HCT116 (cell line): ENCODE measurements around the gene SLC35E4. TPM values are rescaled to one million over a fixed set of nuclear protein-coding genes. Genes with fewer than 3 reads are reported as not detected.

ENCODE experiments used
- ATAC-seq: fragments of 200-7000 bp; cut with Tn5 transposase; 2 replicates; pipeline ENCODE4 v1.9.1; 2020; ENCODE audit warnings: mild to moderate bottlenecking, moderate library complexity
- BruUV-seq: library from RNA; stranded (reverse); fragments of 400-500 nt; replicated peaks from 2 replicates; lab custom pipeline; 2021; lab: Mats Ljungman, UMichigan
- CTCF ChIA-PET: fragments of 300-600 bp; sonication (Branson Sonifier 250); formaldehyde crosslinking; loops from one replicate; lab custom pipeline; 2021; ENCODE audit warnings: antibody characterized with exemption; lab: Charles Lee
- POLR2A ChIA-PET: fragments of 300-600, 350-600 bp; sonication (Branson Sonifier 250); formaldehyde crosslinking; loops from one replicate; lab custom pipeline; 2021; ENCODE audit warnings: antibody characterized with exemption; lab: Charles Lee
- RAD21 ChIA-PET, 2 experiments: fragments of 300-600 bp; sonication (Branson Sonifier 250); formaldehyde crosslinking; loops; one replicate each; lab custom pipeline; 2023; ENCODE audit warnings: low total read pairs in 2 of 2; ENCODE audit not compliant: uncharacterized antibody in 2 of 2, unreplicated experiment in 2 of 2, low non-redundant PET in 1 of 2; lab: Charles Lee
- DNase-seq: peaks from one replicate; pipeline ENCODE4 v3.0.0-alpha.2; 2010; ENCODE audit warnings: low read depth, low spot score
- H2AFZ ChIP-seq: fragments of 200-600 bp; shearing (Covaris generic), sonication (generic); 2 replicates; pipeline ENCODE4 v1.6.1; 2017; ENCODE audit warnings: low read depth, mixed run types, mixed read lengths, antibody characterized with exemption, low read length; ENCODE audit not compliant: poor library complexity, severe bottlenecking
- H3K27ac ChIP-seq: 2 replicates; pipeline ENCODE4 v1.5.1; 2012; ENCODE audit warnings: low read depth, low read length
- H3K27me3 ChIP-seq: fragments of 200-600 bp; sonication (generic); 2 replicates; pipeline ENCODE4 v1.6.1; 2016; ENCODE audit warnings: mixed run types, low read length, mixed read lengths; ENCODE audit not compliant: insufficient read depth
- H3K36me3 ChIP-seq, 2 experiments: fragments of 200-500 bp in 1 of 2; fragments of 200-600 bp in 1 of 2; sonication (Bioruptor generic) in 1 of 2; sonication (generic) in 1 of 2; 2 replicates each; pipeline versions ENCODE4 v1.5.1 to v1.6.1; 2014 to 2016; ENCODE audit warnings: low read length in 2 of 2, inconsistent platforms in 1 of 2, mixed read lengths in 1 of 2, mixed run types in 1 of 2; ENCODE audit not compliant: insufficient read depth in 2 of 2, control insufficient read depth in 1 of 2
- H3K4me1 ChIP-seq, 2 experiments: fragments of 200-600 bp in 1 of 2; sonication (generic) in 1 of 2; 2 replicates each; pipeline versions ENCODE4 v1.5.1 to v1.6.1; 2012 to 2017; ENCODE audit warnings: low read length in 2 of 2, inconsistent platforms in 1 of 2, mild to moderate bottlenecking in 1 of 2, mixed read lengths in 1 of 2, mixed run types in 1 of 2, moderate library complexity in 1 of 2; ENCODE audit not compliant: insufficient read depth in 2 of 2, control insufficient read depth in 1 of 2
- H3K4me2 ChIP-seq: fragments of 200-600 bp; sonication (generic); 2 replicates; pipeline ENCODE4 v1.6.1; 2017; ENCODE audit warnings: mixed run types, low read length, mixed read lengths
- H3K4me3 ChIP-seq, 2 experiments: fragments of 200-600 bp in 1 of 2; sonication (generic) in 1 of 2; replicated peaks in 1 of 2; 2 replicates each; pipeline ENCODE4 v1.5.1; 2011 to 2016; ENCODE audit warnings: low read length in 2 of 2, control low read depth in 1 of 2, low read depth in 1 of 2, mild to moderate bottlenecking in 1 of 2, mixed read lengths in 1 of 2, mixed run types in 1 of 2
- H3K79me2 ChIP-seq: fragments of 200-600 bp; sonication (generic); 2 replicates; pipeline ENCODE4 v1.6.1; 2017; ENCODE audit warnings: mild to moderate bottlenecking, mixed run types, low read length, moderate library complexity, mixed read lengths; ENCODE audit not compliant: insufficient read depth
- H3K9ac ChIP-seq: fragments of 200-600 bp; sonication (generic); 2 replicates; pipeline ENCODE4 v1.6.1; 2016; ENCODE audit warnings: low read length, mixed read lengths
- H3K9me2 ChIP-seq: fragments of 200-600 bp; sonication (generic), shearing (Covaris generic); 2 replicates; pipeline ENCODE4 v1.6.1; 2017; ENCODE audit warnings: mixed run types, mild to moderate bottlenecking, moderate library complexity; ENCODE audit not compliant: insufficient read depth
- H3K9me3 ChIP-seq, 2 experiments: fragments of 200-500 bp in 1 of 2; fragments of 200-600 bp in 1 of 2; sonication (Bioruptor generic) in 1 of 2; sonication (generic) in 1 of 2; 2 replicates each; pipeline ENCODE4 v1.6.1; 2014 to 2017; ENCODE audit warnings: low read length in 2 of 2, mixed read lengths in 2 of 2, inconsistent platforms in 1 of 2, low read depth in 1 of 2, mild to moderate bottlenecking in 1 of 2, mixed run types in 1 of 2, moderate library complexity in 1 of 2; ENCODE audit not compliant: control insufficient read depth in 1 of 2, insufficient read depth in 1 of 2
- H4K20me1 ChIP-seq: fragments of 200-600 bp; sonication (generic), shearing (Covaris generic); 2 replicates; pipeline ENCODE4 v1.6.1; 2017; ENCODE audit warnings: mixed run types, mild to moderate bottlenecking, moderate library complexity; ENCODE audit not compliant: insufficient read depth
- CTCF ChIP-seq, 3 experiments: fragments of 200-600 bp in 1 of 3; sonication (generic) in 1 of 3; IDR thresholded peaks in 2 of 3; conservative IDR thresholded peaks in 1 of 3; 2 replicates each; pipeline ENCODE4 v1.5.1; 2012 to 2017; ENCODE audit warnings: low read depth in 2 of 3, low read length in 2 of 3, antibody characterized with exemption in 1 of 3, borderline replicate concordance in 1 of 3, control low read depth in 1 of 3, mild to moderate bottlenecking in 1 of 3, mixed read lengths in 1 of 3, mixed run types in 1 of 3, moderate library complexity in 1 of 3; ENCODE audit not compliant: insufficient read depth in 1 of 3
- EGR1 ChIP-seq: IDR thresholded peaks from 2 replicates; pipeline ENCODE4 v1.6.1; 2012; ENCODE audit warnings: low read depth
- ELF1 ChIP-seq: IDR thresholded peaks from 2 replicates; pipeline ENCODE4 v1.6.1; 2012; ENCODE audit warnings: low read depth, borderline replicate concordance
- EZH2phosphoT487 ChIP-seq: fragments of 200-600 bp; IDR thresholded peaks from 2 replicates; pipeline ENCODE4 v1.6.1; 2018; ENCODE audit warnings: antibody characterized with exemption, borderline replicate concordance
- MAX ChIP-seq: IDR thresholded peaks from 2 replicates; pipeline ENCODE4 v1.6.1; 2012
- SIN3A ChIP-seq: IDR thresholded peaks from 2 replicates; pipeline ENCODE4 v1.6.1; 2012; ENCODE audit warnings: low read depth
- SP1 ChIP-seq: IDR thresholded peaks from 2 replicates; pipeline ENCODE4 v1.6.1; 2012; ENCODE audit warnings: low read depth
- SRF ChIP-seq: IDR thresholded peaks from 2 replicates; pipeline ENCODE4 v1.6.1; 2012; ENCODE audit warnings: low read depth
- ZBTB33 ChIP-seq: IDR thresholded peaks from 2 replicates; pipeline ENCODE4 v1.6.1; 2011; ENCODE audit warnings: mild to moderate bottlenecking, low read length, moderate library complexity; ENCODE audit not compliant: insufficient replicate concordance; ENCODE audit errors: extremely low read depth
- ZFX ChIP-seq: fragments of 450-650 bp; IDR thresholded peaks from 2 replicates; pipeline ENCODE4 v1.6.1; 2017
- ZNF274 ChIP-seq: fragments of 200-500 bp; sonication (Bioruptor generic); IDR thresholded peaks from 2 replicates; pipeline ENCODE4 v1.6.1; 2014; ENCODE audit warnings: mild to moderate bottlenecking, low read depth, low read length, inconsistent platforms
- intact Hi-C: fragments of 100-400 bp; cut with micrococcal nuclease; formaldehyde crosslinking; loops from 2 replicates; pipeline ENCODE4 v1.10.0; 2022
- total RNA-seq: library from RNA; stranded (reverse); gene quantifications from one replicate; pipeline ENCODE4 v1.2.1, GENCODE V29; 2021; ENCODE audit not compliant: unreplicated experiment

The SLC35E4 gene
- total RNA-seq, 1 experiment from 2014 or later = 6.2 TPM

GRCh38 chr22:30614879-30615278 is 20.7 kb upstream of the SLC35E4 start:
- Histone ChIP-seq H3K9me3 (no peaks in the 10 kb centered on the region), H3K4me1 (peaks cover 0 to 2% of the 10 kb centered on the region in 2 experiments; a peak in 1 of 4 replicates), H4K20me1 (no peaks in the 10 kb centered on the region), H3K9me2 (no peaks in the 10 kb centered on the region), H3K27ac (no peak overlapping the region), H3K79me2 (no peaks in the 10 kb centered on the region), H2AFZ (no peak overlapping the region), H3K4me3 (no peak overlapping the region), H3K27me3 (no peaks in the 10 kb centered on the region), H3K9ac (no peak overlapping the region), H3K4me2 (no peak overlapping the region), H3K36me3 (no peaks in the 10 kb centered on the region)
- DNase-seq (no peak), ATAC-seq (no peak)
- intact Hi-C loops = no loop called here
- ChIA-PET POLR2A (no interaction called here), CTCF (interaction anchor here (0.8 to 1.6 kb wide), 2 partner anchors 8 to 20 kb away, joined by 3 to 5 read pairs; no protein-coding TSS in a partner anchor), RAD21 (no interaction called here)
- no TSS peak for BruUV-seq
- TF ChIP-seq ZBTB33 = no peak
- TF ChIP-seq SIN3A = no peak
- no peak for TF ChIP-seq CTCF (IDR thresholded peaks at IDR 0.05 in 2 of 3, conservative IDR thresholded peaks at IDR 0.05 in 1 of 3; ENCODE audit: borderline replicate concordance in 1 of 3, insufficient read depth in 1 of 3, low read depth in 2 of 3, low read length in 2 of 3)
- no peak for TF ChIP-seq EGR1
- no peak for TF ChIP-seq EZH2phosphoT487
- TF ChIP-seq ZNF274 = no peak
- no peak for TF ChIP-seq ELF1
- TF ChIP-seq SRF = no peak
- TF ChIP-seq SP1 = no peak
- TF ChIP-seq ZFX = no peak
- TF ChIP-seq MAX = no peak
